ENCODE measurements around the gene DUSP16.

- TF ChIP-seq TFCP2L1 (CRISPR knock-in tag; IDR thresholded peaks at IDR 0.05): no peak
- no peak for TF ChIP-seq CTCF (IDR thresholded peaks at IDR 0.05)
- TF ChIP-seq ZSCAN20 (CRISPR knock-in tag; IDR thresholded peaks at IDR 0.05): no peak
- TF ChIP-seq POLR2A (IDR thresholded peaks at IDR 0.05; ENCODE audit: low read length): no peak
- no peak for TF ChIP-seq CEBPB (IDR thresholded peaks at IDR 0.05)
- TF ChIP-seq FOXS1 (CRISPR knock-in tag; IDR thresholded peaks at IDR 0.05): no peak
- no peak for TF ChIP-seq ELK1 (IDR thresholded peaks at IDR 0.05; ENCODE audit: low read depth, low read length)
- TF ChIP-seq REST (IDR thresholded peaks at IDR 0.05): no peak
- no peak for TF ChIP-seq RCOR1 (IDR thresholded peaks at IDR 0.05; ENCODE audit: low read depth, low read length)
- no peak for TF ChIP-seq MAX (IDR thresholded peaks at IDR 0.05)
- no peak for TF ChIP-seq EP300 (IDR thresholded peaks at IDR 0.05)
- no peak for TF ChIP-seq JUN (IDR thresholded peaks at IDR 0.05)
- no peak for TF ChIP-seq RFX5 (IDR thresholded peaks at IDR 0.05)
Measured at GRCh38 chr12:12539028-12539810, 23.4 kb downstream of the DUSP16 start.

All from A549 (cell line).